Kidney (tissue), 14 donors: ENCODE results near the gene NHEJ1. TPM values are rescaled to one million over a fixed set of nuclear protein-coding genes. Genes with fewer than 3 reads are reported as not detected.

Experiments used
- DNase-seq, 5 donors: peaks; one replicate each; pipeline ENCODE4 v3.0.0-alpha.2; 2013 to 2020
- FAIRE-seq: peaks from 2 replicates; lab custom pipeline; 2012; peaks lifted over from hg19 to GRCh38; lab: Jason Lieb, UNC
- H3K27ac ChIP-seq, 2 donors: one replicate each; pipeline ENCODE4 v1.7.0; 2013; ENCODE audit warnings: low read depth in 2 of 2, low read length in 2 of 2, inconsistent platforms in 1 of 2
- H3K27me3 ChIP-seq: one replicate; pipeline ENCODE4 v1.7.1; 2013; ENCODE audit warnings: low read length, inconsistent platforms; ENCODE audit not compliant: control insufficient read depth, insufficient read depth
- H3K36me3 ChIP-seq, 3 donors: one replicate each; pipeline versions ENCODE4 v1.7.0 to v1.7.1; 2013; ENCODE audit warnings: low read length in 3 of 3, control low read depth in 1 of 3, inconsistent platforms in 1 of 3; ENCODE audit not compliant: insufficient read depth in 3 of 3, control insufficient read depth in 2 of 3
- H3K4me1 ChIP-seq, 3 donors: one replicate each; pipeline versions ENCODE4 v1.7.0 to v1.7.1; 2013; ENCODE audit warnings: low read length in 3 of 3, inconsistent platforms in 1 of 3, low read depth in 1 of 3; ENCODE audit not compliant: control insufficient read depth in 2 of 3, insufficient read depth in 2 of 3
- H3K4me3 ChIP-seq, 3 donors: one replicate each; pipeline versions ENCODE4 v1.7.0 to v1.8.1; 2013; ENCODE audit warnings: low read length in 3 of 3, control low read depth in 1 of 3, inconsistent platforms in 1 of 3
- H3K9ac ChIP-seq, 3 donors: one replicate each; pipeline versions ENCODE4 v1.7.0 to v1.7.1; 2013; ENCODE audit warnings: low read length in 3 of 3, control low read depth in 1 of 3, inconsistent platforms in 1 of 3
- H3K9me3 ChIP-seq, 3 donors: one replicate each; pipeline versions ENCODE4 v1.7.0 to v1.7.1; 2013; ENCODE audit warnings: low read length in 3 of 3, control low read depth in 1 of 3, inconsistent platforms in 1 of 3; ENCODE audit not compliant: control insufficient read depth in 2 of 3, insufficient read depth in 1 of 3
- intact Hi-C: fragments of 100-400 bp; cut with DNase I; formaldehyde crosslinking; loops from one replicate; pipeline ENCODE4 v1.11.1; 2022
- polyA plus RNA-seq: library from polyadenylated mRNA; stranded (reverse); fragments of 350-450 nt; fragmentation: Illumina TruSeq; extraction: RNeasy Lipid Tissue Mini Kit (QIAGEN cat#74804); gene quantifications from one replicate; pipeline ENCODE4 v1.2.3, GENCODE V29; 2014; ENCODE audit warnings: low read depth, low replicate concordance; ENCODE audit not compliant: insufficient read depth
- total RNA-seq: library from RNA; stranded (reverse); fragmentation: NEBNext Ultra II Directional; extraction: Animal tissue kit (Norgen Biotek cat#: 25700); gene quantifications from one replicate; pipeline ENCODE4 v1.2.1, GENCODE V29; 2021
- TF ChIP-seq, protein P1 (sequence below): IDR thresholded peaks from 3 replicates; pipeline ENCODE4 v1.5.1; 2012; ENCODE audit warnings: mild to moderate bottlenecking, moderate library complexity, borderline replicate concordance; ENCODE audit not compliant: insufficient read depth; ENCODE audit errors: extremely low read depth
- donor health status: control.
- donor health status: control.
- donor health status: control.
- donor health status: control.
- donor health status: control.
- donor health status: DM: yes; HTN: yes; CAD: no.
- donor health status: Normal renal cell carcinoma (clear cell type).

NHEJ1 gene
- total and polyA plus RNA-seq, 2 donors from 2014 or later = 17.5 to 17.7 TPM

DNA sequence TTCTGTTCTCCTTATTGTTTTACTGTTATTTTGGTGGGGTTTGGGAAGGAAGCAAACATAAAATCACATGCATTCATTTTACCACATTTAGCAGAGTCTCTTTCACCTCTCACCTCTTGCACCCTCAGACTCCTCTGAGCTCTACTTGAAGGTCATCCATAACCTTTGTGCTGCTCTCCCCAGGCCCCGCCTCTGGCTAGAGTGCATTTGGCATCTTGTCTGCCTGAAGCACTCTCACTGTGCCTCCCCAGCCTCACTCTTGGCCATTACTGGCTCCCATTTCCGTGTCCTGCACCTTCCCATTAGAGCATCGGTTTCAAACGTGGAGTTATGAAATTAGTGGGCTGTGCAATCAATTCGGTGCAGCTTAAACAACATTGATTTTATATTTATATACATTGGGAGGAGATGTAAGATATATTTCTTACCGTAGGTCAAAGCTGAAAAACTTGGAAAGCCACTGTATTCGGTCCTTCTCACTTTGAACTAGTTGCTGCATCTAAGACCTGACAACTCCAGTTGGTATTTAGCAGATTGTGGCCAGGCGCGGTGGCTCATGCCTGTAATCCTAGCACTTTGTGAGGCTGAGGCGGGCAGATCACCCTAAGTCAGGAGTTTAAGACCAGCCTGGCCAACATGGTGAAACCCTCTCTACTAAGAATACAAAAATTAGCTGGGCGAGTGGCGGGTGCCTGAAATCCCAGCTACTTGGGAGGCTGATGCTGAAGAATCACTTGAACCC, 39.0 kb upstream of the NHEJ1 start:
- Histone ChIP-seq H3K4me1 (no peaks in the 10 kb centered on the region), H3K9me3 (no peaks in the 10 kb centered on the region), H3K36me3 (no peaks in the 10 kb centered on the region), H3K27ac (no peak overlapping the region), H3K4me3 (no peak overlapping the region), H3K9ac (no peak overlapping the region), H3K27me3 (no peaks in the 10 kb centered on the region)
- intact Hi-C loops = no loop called here
- FAIRE-seq (no peak), DNase-seq (no peak)
- TF ChIP-seq, protein P1, sequence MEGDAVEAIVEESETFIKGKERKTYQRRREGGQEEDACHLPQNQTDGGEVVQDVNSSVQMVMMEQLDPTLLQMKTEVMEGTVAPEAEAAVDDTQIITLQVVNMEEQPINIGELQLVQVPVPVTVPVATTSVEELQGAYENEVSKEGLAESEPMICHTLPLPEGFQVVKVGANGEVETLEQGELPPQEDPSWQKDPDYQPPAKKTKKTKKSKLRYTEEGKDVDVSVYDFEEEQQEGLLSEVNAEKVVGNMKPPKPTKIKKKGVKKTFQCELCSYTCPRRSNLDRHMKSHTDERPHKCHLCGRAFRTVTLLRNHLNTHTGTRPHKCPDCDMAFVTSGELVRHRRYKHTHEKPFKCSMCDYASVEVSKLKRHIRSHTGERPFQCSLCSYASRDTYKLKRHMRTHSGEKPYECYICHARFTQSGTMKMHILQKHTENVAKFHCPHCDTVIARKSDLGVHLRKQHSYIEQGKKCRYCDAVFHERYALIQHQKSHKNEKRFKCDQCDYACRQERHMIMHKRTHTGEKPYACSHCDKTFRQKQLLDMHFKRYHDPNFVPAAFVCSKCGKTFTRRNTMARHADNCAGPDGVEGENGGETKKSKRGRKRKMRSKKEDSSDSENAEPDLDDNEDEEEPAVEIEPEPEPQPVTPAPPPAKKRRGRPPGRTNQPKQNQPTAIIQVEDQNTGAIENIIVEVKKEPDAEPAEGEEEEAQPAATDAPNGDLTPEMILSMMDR = no peak

DNA sequence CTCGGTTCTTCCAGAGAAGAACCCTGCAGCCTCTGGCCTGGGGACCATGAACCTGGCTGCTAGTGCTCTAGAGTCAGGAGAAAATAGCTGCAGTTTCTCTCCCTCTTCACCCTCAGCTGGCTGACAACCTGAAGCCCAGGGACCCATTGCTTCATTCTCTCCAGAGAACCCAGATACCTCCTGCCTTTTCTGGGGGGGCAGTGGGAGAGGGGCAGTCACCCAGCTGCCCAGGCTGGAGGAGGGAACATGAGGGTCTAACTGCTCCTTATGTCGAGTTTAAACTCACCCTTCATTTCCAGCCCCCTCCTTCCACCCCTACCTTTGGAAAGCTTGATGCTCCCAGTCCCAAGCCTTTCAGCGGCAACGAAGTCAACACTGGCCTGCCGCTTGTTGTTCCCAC, 38.4 kb upstream of the NHEJ1 start:
- no peak overlapping the region for H3K27ac ChIP-seq
- TF ChIP-seq, protein P1 = no peak

DNA sequence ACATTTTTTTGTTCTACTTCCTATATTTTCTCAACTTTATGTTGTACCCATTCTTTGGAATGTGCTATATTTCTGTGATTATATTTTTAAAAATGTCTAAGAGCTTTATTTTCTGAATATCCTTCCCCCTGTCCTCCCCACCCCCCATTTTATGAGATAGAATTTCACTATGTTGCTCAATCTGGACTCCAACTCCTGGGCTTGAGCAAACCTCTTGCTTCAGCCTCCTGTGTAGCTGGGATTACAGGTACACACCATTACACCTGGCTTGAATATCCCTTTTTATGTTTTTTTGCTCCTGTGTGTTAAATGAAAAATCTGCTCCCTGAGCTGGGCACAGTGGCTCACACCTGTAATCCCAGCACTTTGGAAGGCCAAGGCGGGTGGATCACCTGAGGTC, 36.8 kb upstream of the NHEJ1 start:
- no peak for FAIRE-seq

More for the DNA sequence above, 38.4 kb upstream of the NHEJ1 start:
- no peak for FAIRE-seq
- Histone ChIP-seq H3K9ac (no peak overlapping the region), H3K9me3 (no peaks in the 10 kb centered on the region), H3K36me3 (no peaks in the 10 kb centered on the region), H3K4me3 (no peak overlapping the region), H3K4me1 (no peaks in the 10 kb centered on the region), H3K27me3 (no peaks in the 10 kb centered on the region)
- DNase-seq = no peak
- intact Hi-C loops = no loop called here

More for the DNA sequence above, 36.8 kb upstream of the NHEJ1 start:
- TF ChIP-seq, protein P1 = no peak
- H3K4me1 ChIP-seq = no peaks in the 10 kb centered on the region
- H3K4me3 ChIP-seq = no peak overlapping the region
- no peaks in the 10 kb centered on the region for H3K27me3 ChIP-seq
- H3K9me3 ChIP-seq = no peaks in the 10 kb centered on the region
- H3K36me3 ChIP-seq = no peaks in the 10 kb centered on the region
- no peak overlapping the region for H3K27ac ChIP-seq
- H3K9ac ChIP-seq = no peak overlapping the region
- DNase-seq = no peak
- intact Hi-C loops = no loop called here
